ENCODE results near the gene PLAGL2. TPM values are rescaled to one million over a fixed set of nuclear protein-coding genes. Genes with fewer than 3 reads are reported as not detected.

Gene PLAGL2
- polyA plus RNA-seq, 1 donor (not counting 4 experiments of a cell fraction or from before 2014, with no cell fraction given): 4.3 TPM

- no peaks in the 10 kb centered on the region for H3K79me2 ChIP-seq (ENCODE audit: control insufficient read depth, insufficient read depth, low read length)
- FAIRE-seq (no peak), DNase-seq (ENCODE audit: low read depth, low spot score) (no peak)
- H3K9me3 ChIP-seq (ENCODE audit: control insufficient read depth, low read depth, low read length): no peaks in the 10 kb centered on the region
- H3K9ac ChIP-seq (ENCODE audit: control insufficient read depth, extremely low read depth, insufficient read depth, low read length): no peak overlapping the region
- peaks cover 4 to 12% of the 10 kb centered on the region in 2 experiments for H3K36me3 ChIP-seq (ENCODE audit: control insufficient read depth in 2 of 2, extremely low read depth in 1 of 2, insufficient read depth in 2 of 2, low read length in 2 of 2)
- no peaks in the 10 kb centered on the region for H4K20me1 ChIP-seq (ENCODE audit: control insufficient read depth, extremely low read depth, insufficient read depth, low read length)
- dilution Hi-C loops (cut with MboI; ENCODE audit: extremely low pct_ligation_motif_present, low sequenced_read_pairs): no loop called here
- H3K4me2 ChIP-seq (ENCODE audit: control insufficient read depth, extremely low read depth, insufficient read depth, low read depth, low read length): no peak overlapping the region
- no peak overlapping the region for H2AFZ ChIP-seq (ENCODE audit: control insufficient read depth, low read length)
- TF ChIP-seq EZH2 (IDR thresholded peaks at IDR 0.05; ENCODE audit: low read length): no peak
- TF ChIP-seq, protein P1, sequence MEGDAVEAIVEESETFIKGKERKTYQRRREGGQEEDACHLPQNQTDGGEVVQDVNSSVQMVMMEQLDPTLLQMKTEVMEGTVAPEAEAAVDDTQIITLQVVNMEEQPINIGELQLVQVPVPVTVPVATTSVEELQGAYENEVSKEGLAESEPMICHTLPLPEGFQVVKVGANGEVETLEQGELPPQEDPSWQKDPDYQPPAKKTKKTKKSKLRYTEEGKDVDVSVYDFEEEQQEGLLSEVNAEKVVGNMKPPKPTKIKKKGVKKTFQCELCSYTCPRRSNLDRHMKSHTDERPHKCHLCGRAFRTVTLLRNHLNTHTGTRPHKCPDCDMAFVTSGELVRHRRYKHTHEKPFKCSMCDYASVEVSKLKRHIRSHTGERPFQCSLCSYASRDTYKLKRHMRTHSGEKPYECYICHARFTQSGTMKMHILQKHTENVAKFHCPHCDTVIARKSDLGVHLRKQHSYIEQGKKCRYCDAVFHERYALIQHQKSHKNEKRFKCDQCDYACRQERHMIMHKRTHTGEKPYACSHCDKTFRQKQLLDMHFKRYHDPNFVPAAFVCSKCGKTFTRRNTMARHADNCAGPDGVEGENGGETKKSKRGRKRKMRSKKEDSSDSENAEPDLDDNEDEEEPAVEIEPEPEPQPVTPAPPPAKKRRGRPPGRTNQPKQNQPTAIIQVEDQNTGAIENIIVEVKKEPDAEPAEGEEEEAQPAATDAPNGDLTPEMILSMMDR (optimal IDR thresholded peaks at IDR 0.05 in 1 of 3, IDR thresholded peaks at IDR 0.05 in 1 of 3, conservative IDR thresholded peaks at IDR 0.05 in 1 of 3; ENCODE audit: extremely low read depth in 1 of 3, insufficient read depth in 2 of 3, low read length in 3 of 3): no peak
- H3K4me1 ChIP-seq (ENCODE audit: control insufficient read depth, extremely low read depth, insufficient read depth, low read length): peaks cover 9% of the 10 kb centered on the region
- no peaks in the 10 kb centered on the region for H3K27me3 ChIP-seq (ENCODE audit: control insufficient read depth, extremely low read depth, insufficient read depth, low read length)
- H3K4me3 ChIP-seq (ENCODE audit: control insufficient read depth in 2 of 3, extremely low read depth in 1 of 3, insufficient read depth in 2 of 3, low read depth in 1 of 3, low read length in 3 of 3): no peak overlapping the region
- H3K27ac ChIP-seq (ENCODE audit: control insufficient read depth, insufficient read depth, low read length): no peak overlapping the region
- H3K9me1 ChIP-seq (ENCODE audit: control insufficient read depth, extremely low read depth, insufficient read depth, low read length): peaks cover 4% of the 10 kb centered on the region
Observed at GRCh38 chr20:32240205-32240604, 32.7 kb upstream of the PLAGL2 start.

- dilution Hi-C loops (cut with MboI; ENCODE audit: extremely low pct_ligation_motif_present, low sequenced_read_pairs): no loop called here
- H3K79me2 ChIP-seq (ENCODE audit: control insufficient read depth, insufficient read depth, low read length): no peaks in the 10 kb centered on the region
- H2AFZ ChIP-seq (ENCODE audit: control insufficient read depth, low read length): no peak overlapping the region
- no peak overlapping the region for H3K4me2 ChIP-seq (ENCODE audit: control insufficient read depth, extremely low read depth, insufficient read depth, low read depth, low read length)
- no peak overlapping the region for H3K27ac ChIP-seq (ENCODE audit: control insufficient read depth, insufficient read depth, low read length)
- H3K9me1 ChIP-seq (ENCODE audit: control insufficient read depth, extremely low read depth, insufficient read depth, low read length): peaks cover 6% of the 10 kb centered on the region
- DNase-seq (ENCODE audit: low read depth, low spot score) (no peak), FAIRE-seq (no peak)
- TF ChIP-seq, protein P1 (optimal IDR thresholded peaks at IDR 0.05 in 1 of 3, IDR thresholded peaks at IDR 0.05 in 1 of 3, conservative IDR thresholded peaks at IDR 0.05 in 1 of 3; ENCODE audit: extremely low read depth in 1 of 3, insufficient read depth in 2 of 3, low read length in 3 of 3): no peak
- no peak for TF ChIP-seq EZH2 (IDR thresholded peaks at IDR 0.05; ENCODE audit: low read length)
- H4K20me1 ChIP-seq (ENCODE audit: control insufficient read depth, extremely low read depth, insufficient read depth, low read length): no peaks in the 10 kb centered on the region
- peaks cover 12 to 15% of the 10 kb centered on the region in 2 experiments for H3K36me3 ChIP-seq (ENCODE audit: control insufficient read depth in 2 of 2, extremely low read depth in 1 of 2, insufficient read depth in 2 of 2, low read length in 2 of 2)
- H3K27me3 ChIP-seq (ENCODE audit: control insufficient read depth, extremely low read depth, insufficient read depth, low read length): no peaks in the 10 kb centered on the region
- H3K4me3 ChIP-seq (ENCODE audit: control insufficient read depth in 2 of 3, extremely low read depth in 1 of 3, insufficient read depth in 2 of 3, low read depth in 1 of 3, low read length in 3 of 3): no peak overlapping the region
- H3K9me3 ChIP-seq (ENCODE audit: control insufficient read depth, low read depth, low read length): no peaks in the 10 kb centered on the region
- H3K4me1 ChIP-seq (ENCODE audit: control insufficient read depth, extremely low read depth, insufficient read depth, low read length): peaks cover 9% of the 10 kb centered on the region
- H3K9ac ChIP-seq (ENCODE audit: control insufficient read depth, extremely low read depth, insufficient read depth, low read length): no peak overlapping the region
Observed at GRCh38 chr20:32238483-32239425, 31.2 kb upstream of the PLAGL2 start.
